Keratinocyte (primary cell): ENCODE results near the gene SLC18A2. TPM values are rescaled to one million over a fixed set of nuclear protein-coding genes. Genes with fewer than 3 reads are reported as not detected.

Source experiments
- DNase-seq: peaks from one replicate; pipeline ENCODE4 v3.0.0-alpha.2; 2011; ENCODE audit warnings: low read depth, missing footprints, low spot score
- FAIRE-seq: peaks from 2 replicates; lab custom pipeline; 2011; peaks lifted over from hg19 to GRCh38; lab: Jason Lieb, UNC
- H2AFZ ChIP-seq: 2 replicates; pipeline ENCODE4 v1.6.0; 2012; ENCODE audit warnings: low read length, control low read depth, inconsistent platforms; ENCODE audit not compliant: control insufficient read depth
- H3K27ac ChIP-seq: 2 replicates; pipeline ENCODE4 v1.5.1; 2011; ENCODE audit warnings: low read length; ENCODE audit not compliant: control insufficient read depth, insufficient read depth
- H3K27me3 ChIP-seq: 3 replicates; pipeline ENCODE4 v1.6.0; 2011; ENCODE audit warnings: low read length; ENCODE audit not compliant: control insufficient read depth, insufficient read depth; ENCODE audit errors: extremely low read depth
- H3K36me3 ChIP-seq, 2 experiments: 2 replicates in 1 of 2; 3 replicates in 1 of 2; pipeline ENCODE4 v1.5.1; 2011; ENCODE audit warnings: low read length in 2 of 2, mild to moderate bottlenecking in 1 of 2; ENCODE audit not compliant: control insufficient read depth in 2 of 2, insufficient read depth in 2 of 2; ENCODE audit errors: extremely low read depth in 1 of 2
- H3K4me1 ChIP-seq: 3 replicates; pipeline ENCODE4 v1.5.1; 2011; ENCODE audit warnings: low read length; ENCODE audit not compliant: control insufficient read depth, insufficient read depth; ENCODE audit errors: extremely low read depth
- H3K4me2 ChIP-seq: 3 replicates; pipeline ENCODE4 v1.6.0; 2011; ENCODE audit warnings: low read depth, low read length; ENCODE audit not compliant: control insufficient read depth, insufficient read depth; ENCODE audit errors: extremely low read depth
- H3K4me3 ChIP-seq, 3 experiments: fragments of 200-600 bp in 1 of 3; sonication (generic) in 1 of 3; 2 replicates in 2 of 3; 3 replicates in 1 of 3; pipeline ENCODE4 v1.5.1; 2011 to 2016; ENCODE audit warnings: low read length in 3 of 3, mild to moderate bottlenecking in 3 of 3, control low read depth in 2 of 3, inconsistent platforms in 1 of 3, low read depth in 1 of 3, mixed read lengths in 1 of 3, mixed run types in 1 of 3, moderate library complexity in 1 of 3; ENCODE audit not compliant: control insufficient read depth in 2 of 3, insufficient read depth in 2 of 3; ENCODE audit errors: extremely low read depth in 1 of 3
- H3K79me2 ChIP-seq: 2 replicates; pipeline ENCODE4 v1.6.0; 2012; ENCODE audit warnings: low read length; ENCODE audit not compliant: control insufficient read depth, insufficient read depth
- H3K9ac ChIP-seq: 3 replicates; pipeline ENCODE4 v1.6.0; 2011; ENCODE audit warnings: low read length; ENCODE audit not compliant: control insufficient read depth, insufficient read depth; ENCODE audit errors: extremely low read depth
- H3K9me1 ChIP-seq: 3 replicates; pipeline ENCODE4 v1.6.0; 2011; ENCODE audit warnings: low read length; ENCODE audit not compliant: control insufficient read depth, insufficient read depth; ENCODE audit errors: extremely low read depth
- H3K9me3 ChIP-seq: 2 replicates; pipeline ENCODE4 v1.5.1; 2012; ENCODE audit warnings: low read depth, low read length; ENCODE audit not compliant: control insufficient read depth
- H4K20me1 ChIP-seq: 3 replicates; pipeline ENCODE4 v1.6.0; 2011; ENCODE audit warnings: low read length; ENCODE audit not compliant: control insufficient read depth, insufficient read depth; ENCODE audit errors: extremely low read depth
- EZH2 ChIP-seq: IDR thresholded peaks from one replicate; pipeline ENCODE4 v1.6.1; 2012; ENCODE audit warnings: inconsistent platforms, mild to moderate bottlenecking, low read length, moderate library complexity
- dilution Hi-C: fragments of 300-500 bp; cut with MboI; formaldehyde crosslinking; loops from one replicate; pipeline ENCODE4 v1.7.0; 2020; ENCODE audit warnings: low sequenced_read_pairs; ENCODE audit not compliant: extremely low pct_ligation_motif_present
- polyA plus RNA-seq, 5 experiments: library from polyadenylated mRNA; depleted of rRNA in 3 of 5; stranded (reverse) in 3 of 5; stranded (forward) in 1 of 5; unstranded in 1 of 5; fragments of >200 nt; gene quantifications; 1 replicate in 1 of 5; 2 replicates in 3 of 5; 3 replicates in 1 of 5; pipeline versions ENCODE4 v1.2.1 to v1.2.3, GENCODE V29; 2011 to 2012; ENCODE audit warnings: missing spikeins in 2 of 5, low read depth in 1 of 5, low replicate concordance in 1 of 5
- TF ChIP-seq, protein P1 (sequence below), 3 experiments: IDR thresholded peaks in 1 of 3; conservative IDR thresholded peaks in 1 of 3; optimal IDR thresholded peaks in 1 of 3; 2 replicates in 2 of 3; 3 replicates in 1 of 3; pipeline versions ENCODE3 to v1.5.1; 2011; ENCODE audit warnings: low read length in 3 of 3, mild to moderate bottlenecking in 3 of 3, moderate library complexity in 2 of 3, control low read depth in 1 of 3, inconsistent platforms in 1 of 3; ENCODE audit not compliant: insufficient read depth in 2 of 3; ENCODE audit errors: extremely low read depth in 1 of 3

The SLC18A2 gene
- polyA plus RNA-seq, 1 donor (not counting 4 experiments of a cell fraction or from before 2014, with no cell fraction given), result not detected

DNA sequence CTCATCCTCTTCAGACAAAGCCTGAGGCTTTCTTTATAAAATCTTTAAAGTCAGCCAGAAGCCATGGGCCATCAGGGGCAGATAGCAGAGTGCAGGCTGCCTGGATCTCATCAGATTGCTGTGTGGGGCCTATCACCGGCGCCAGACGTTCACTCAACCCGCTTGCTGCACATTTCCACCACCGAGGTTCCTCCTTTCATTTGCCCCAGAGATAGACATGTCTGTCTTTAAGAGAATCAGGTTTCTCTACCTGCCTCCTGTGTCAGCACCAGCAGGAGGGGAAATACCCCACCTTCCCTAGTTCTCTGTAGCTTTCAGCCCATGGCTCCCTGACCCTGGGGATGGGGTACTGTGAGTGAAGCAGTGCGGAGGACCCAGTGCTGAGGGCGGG is 22.0 kb downstream of the SLC18A2 start:
- no peaks in the 10 kb centered on the region for H3K36me3 ChIP-seq
- H3K9ac ChIP-seq, result no peak overlapping the region
- no peaks in the 10 kb centered on the region for H3K79me2 ChIP-seq
- H3K4me3 ChIP-seq, result no peak overlapping the region
- H2AFZ ChIP-seq, result no peak overlapping the region
- peaks cover 11% of the 10 kb centered on the region for H3K27me3 ChIP-seq
- FAIRE-seq, result no peak
- no peak overlapping the region for H3K4me2 ChIP-seq
- no peaks in the 10 kb centered on the region for H3K9me1 ChIP-seq
- H3K27ac ChIP-seq, result no peak overlapping the region
- dilution Hi-C loops, result no loop called here
- no peaks in the 10 kb centered on the region for H3K4me1 ChIP-seq
- no peaks in the 10 kb centered on the region for H4K20me1 ChIP-seq
- no peak for TF ChIP-seq EZH2
- TF ChIP-seq, protein P1, sequence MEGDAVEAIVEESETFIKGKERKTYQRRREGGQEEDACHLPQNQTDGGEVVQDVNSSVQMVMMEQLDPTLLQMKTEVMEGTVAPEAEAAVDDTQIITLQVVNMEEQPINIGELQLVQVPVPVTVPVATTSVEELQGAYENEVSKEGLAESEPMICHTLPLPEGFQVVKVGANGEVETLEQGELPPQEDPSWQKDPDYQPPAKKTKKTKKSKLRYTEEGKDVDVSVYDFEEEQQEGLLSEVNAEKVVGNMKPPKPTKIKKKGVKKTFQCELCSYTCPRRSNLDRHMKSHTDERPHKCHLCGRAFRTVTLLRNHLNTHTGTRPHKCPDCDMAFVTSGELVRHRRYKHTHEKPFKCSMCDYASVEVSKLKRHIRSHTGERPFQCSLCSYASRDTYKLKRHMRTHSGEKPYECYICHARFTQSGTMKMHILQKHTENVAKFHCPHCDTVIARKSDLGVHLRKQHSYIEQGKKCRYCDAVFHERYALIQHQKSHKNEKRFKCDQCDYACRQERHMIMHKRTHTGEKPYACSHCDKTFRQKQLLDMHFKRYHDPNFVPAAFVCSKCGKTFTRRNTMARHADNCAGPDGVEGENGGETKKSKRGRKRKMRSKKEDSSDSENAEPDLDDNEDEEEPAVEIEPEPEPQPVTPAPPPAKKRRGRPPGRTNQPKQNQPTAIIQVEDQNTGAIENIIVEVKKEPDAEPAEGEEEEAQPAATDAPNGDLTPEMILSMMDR (optimal IDR thresholded peaks at IDR 0.05 in 1 of 3, IDR thresholded peaks at IDR 0.05 in 1 of 3, conservative IDR thresholded peaks at IDR 0.05 in 1 of 3; ENCODE audit: extremely low read depth in 1 of 3, insufficient read depth in 2 of 3, low read length in 3 of 3), result no peak
- no peaks in the 10 kb centered on the region for H3K9me3 ChIP-seq
- DNase-seq, result no peak

DNA sequence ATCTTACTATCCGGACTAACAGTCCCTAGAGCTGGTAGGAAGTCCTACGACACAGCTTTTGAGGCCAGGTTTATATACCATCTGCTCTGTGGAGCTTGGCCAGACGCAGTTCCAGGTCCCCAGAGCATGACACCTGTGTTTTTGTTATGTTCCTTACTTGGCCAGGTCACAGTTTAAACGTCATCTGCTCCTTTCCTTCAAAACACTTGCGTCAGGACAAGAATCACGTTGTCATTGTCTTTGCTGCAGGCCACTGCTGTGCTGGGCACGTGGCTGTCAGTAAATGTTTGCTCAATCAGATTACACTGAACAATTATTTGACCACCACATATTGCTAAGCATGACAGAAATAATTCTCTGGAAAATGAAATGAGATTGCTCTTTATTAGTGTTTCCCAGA is 23.9 kb downstream of the SLC18A2 start:
- H3K4me2 ChIP-seq, result no peak overlapping the region
- no peak overlapping the region for H2AFZ ChIP-seq
- H3K36me3 ChIP-seq, result no peaks in the 10 kb centered on the region
- no peak overlapping the region for H3K4me3 ChIP-seq
- no peak for TF ChIP-seq EZH2
- TF ChIP-seq, protein P1 (optimal IDR thresholded peaks at IDR 0.05 in 1 of 3, IDR thresholded peaks at IDR 0.05 in 1 of 3, conservative IDR thresholded peaks at IDR 0.05 in 1 of 3; ENCODE audit: extremely low read depth in 1 of 3, insufficient read depth in 2 of 3, low read length in 3 of 3), result no peak
- H3K9ac ChIP-seq, result no peak overlapping the region
- no peaks in the 10 kb centered on the region for H4K20me1 ChIP-seq
- H3K9me3 ChIP-seq, result no peaks in the 10 kb centered on the region
- FAIRE-seq, result no peak
- no peaks in the 10 kb centered on the region for H3K4me1 ChIP-seq
- H3K79me2 ChIP-seq, result no peaks in the 10 kb centered on the region
- DNase-seq, result no peak
- dilution Hi-C loops, result no loop called here
- peaks cover 11% of the 10 kb centered on the region for H3K27me3 ChIP-seq
- H3K9me1 ChIP-seq, result no peaks in the 10 kb centered on the region
- no peak overlapping the region for H3K27ac ChIP-seq
